ENCODE data around the gene PLCH1.

GRCh38 chr3:155398046-155398445 is 346.8 kb downstream of the PLCH1 start:
- TF ChIP-seq PRDM15 (CRISPR knock-in tag; IDR thresholded peaks at IDR 0.05) (no peak), ZBTB43 (CRISPR knock-in tag; IDR thresholded peaks at IDR 0.05) (no peak), FOXP1 (CRISPR knock-in tag; IDR thresholded peaks at IDR 0.05; ENCODE audit: borderline replicate concordance) (no peak), CTCF (IDR thresholded peaks at IDR 0.05) (no peak), ZNF263 (CRISPR knock-in tag; IDR thresholded peaks at IDR 0.05; ENCODE audit: low read depth) (no peak), ATF6 (CRISPR knock-in tag; IDR thresholded peaks at IDR 0.05) (no peak), IRF2 (CRISPR knock-in tag; IDR thresholded peaks at IDR 0.05; ENCODE audit: borderline replicate concordance, low read depth) (no peak), GABPB1 (CRISPR knock-in tag; IDR thresholded peaks at IDR 0.05) (no peak)
